Aorta (tissue), 5 donors: ENCODE data around the gene FSHR. TPM values are rescaled to one million over a fixed set of nuclear protein-coding genes. Genes with fewer than 3 reads are reported as not detected.

Source experiments
- ATAC-seq: fragments of 200-7000 bp; cut with Tn5 transposase; one replicate; pipeline ENCODE4 v1.9.1; 2022; ENCODE audit warnings: moderate library complexity; ENCODE audit not compliant: low FRiP score
- DNase-seq, 2 donors: peaks; one replicate each; pipeline ENCODE4 v3.0.0-alpha.2; 2020
- H3K27ac ChIP-seq, 2 donors: one replicate each; pipeline ENCODE4 v1.5.1; 2013; ENCODE audit warnings: low read length in 2 of 2, mild to moderate bottlenecking in 2 of 2, moderate library complexity in 2 of 2, control low read depth in 1 of 2, inconsistent platforms in 1 of 2, low read depth in 1 of 2
- H3K27me3 ChIP-seq, 2 donors: one replicate each; pipeline ENCODE4 v1.6.1; 2013; ENCODE audit warnings: control low read depth in 1 of 2, low read length in 1 of 2, mild to moderate bottlenecking in 1 of 2, moderate library complexity in 1 of 2; ENCODE audit not compliant: insufficient read depth in 2 of 2, control insufficient read depth in 1 of 2
- H3K36me3 ChIP-seq, 2 donors: one replicate each; pipeline ENCODE4 v1.6.1; 2013; ENCODE audit warnings: control low read depth in 1 of 2, low read length in 1 of 2, mild to moderate bottlenecking in 1 of 2; ENCODE audit not compliant: insufficient read depth in 2 of 2, control insufficient read depth in 1 of 2
- H3K4me1 ChIP-seq, 2 donors: one replicate each; pipeline ENCODE4 v1.6.1; 2013; ENCODE audit warnings: low read length in 2 of 2, control low read depth in 1 of 2, mild to moderate bottlenecking in 1 of 2, moderate library complexity in 1 of 2; ENCODE audit not compliant: insufficient read depth in 2 of 2, control insufficient read depth in 1 of 2
- H3K4me3 ChIP-seq, 2 donors: one replicate each; pipeline ENCODE4 v1.5.1; 2013; ENCODE audit warnings: low read length in 2 of 2, control low read depth in 1 of 2, mild to moderate bottlenecking in 1 of 2
- H3K9me3 ChIP-seq: one replicate; pipeline ENCODE4 v1.6.1; 2013; ENCODE audit warnings: mild to moderate bottlenecking, low read length; ENCODE audit not compliant: control insufficient read depth
- WGBS, 2 donors: extraction: QIAGEN DNeasy Blood & Tissue Kit; methylation state at CpG; one replicate each; pipeline ENCODE4 v1.1.7; 2013; 5-methylcytosine and 5-hydroxymethylcytosine counted together
- intact Hi-C, 2 donors: fragments of 100-400 bp; cut with DNase I; formaldehyde crosslinking; loops; one replicate each; pipeline versions ENCODE4 v1.14.2 to v1.15.0; 2022
- long read RNA-seq, 2 donors: library from polyadenylated mRNA; unstranded; transcript quantifications; one replicate each; pipeline ENCODE4 v2.0.0, GENCODE V29; 2020 to 2021
- polyA plus RNA-seq, 2 donors: library from polyadenylated mRNA; stranded (reverse); fragments of 200-250 nt; gene quantifications; one replicate each; pipeline ENCODE4 v1.2.3, GENCODE V29; 2013
- total RNA-seq, 2 donors: library from RNA; stranded (reverse); fragmentation: NEBNext Ultra II Directional; extraction: Animal tissue kit (Norgen Biotek cat#: 25700); gene quantifications; one replicate each; pipeline ENCODE4 v1.2.1, GENCODE V29; 2021
- donor health status: healthy with polysubstance abuse.
- donor health status: Bipolar disorder and iron deficiency.
- donor health status: DM: no; HTN: no; CAD: no.
- donor health status: DM: no; HTN: no; CAD: no.
- donor health status: DM: yes; HTN: yes; CAD: no.

Gene FSHR
- not detected for total RNA-seq
- polyA plus RNA-seq, result not detected
- long read RNA-seq, donor 1, result 0 reads
- long read RNA-seq, donor 2, partial matches to known transcripts, result 0 of 1 reads
- long read RNA-seq, donor 2, other reads (novel, unspliced or antisense), result 1 of 1 reads

GRCh38 chr2:49154140-49154539 lies at the start of gene FSHR:
Gene FSHR (minus strand): TSS chr2:49154515. CDS start chr2:49154417, 98 bp downstream.
- DNase-seq (no peak), ATAC-seq (no peak)
- Histone ChIP-seq H3K36me3 (no peaks in the 10 kb centered on the region), H3K27ac (no peak within 1 kb of the TSS), H3K9me3 (no peaks in the 10 kb centered on the region), H3K4me1 (peaks cover 0 to 2% of the 10 kb centered on the region in 2 donors), H3K27me3 (no peaks in the 10 kb centered on the region), H3K4me3 (no peak within 1 kb of the TSS)
- intact Hi-C loops, result no loop called here
- 33 to 38% methylated on average over 4 of the region's 4 CpGs for WGBS, 2 donors

GRCh38 chr2:49199266-49199665 lies 45.0 kb upstream of the FSHR start:
- Histone ChIP-seq H3K27me3 (no peaks in the 10 kb centered on the region), H3K36me3 (no peaks in the 10 kb centered on the region), H3K4me3 (no peak overlapping the region), H3K27ac (no peak overlapping the region), H3K4me1 (no peaks in the 10 kb centered on the region), H3K9me3 (no peaks in the 10 kb centered on the region)
- WGBS, 2 donors, result 68 to 75% methylated on average over 2 of the region's 2 CpGs
- ATAC-seq (no peak), DNase-seq (no peak)
- intact Hi-C loops, result no loop called here

GRCh38 chr2:49194701-49195100 lies 40.4 kb upstream of the FSHR start:
- intact Hi-C loops, result no loop called here
- Histone ChIP-seq H3K27me3 (no peaks in the 10 kb centered on the region), H3K36me3 (no peaks in the 10 kb centered on the region), H3K4me1 (no peaks in the 10 kb centered on the region), H3K27ac (no peak overlapping the region), H3K9me3 (no peaks in the 10 kb centered on the region), H3K4me3 (no peak overlapping the region)
- WGBS, 2 donors, result 86 to 88% methylated on average over 1 of the region's 1 CpG
- no peak for DNase-seq
- ATAC-seq, result no peak

GRCh38 chr2:49192036-49192435 lies 37.7 kb upstream of the FSHR start:
- no peak for ATAC-seq
- Histone ChIP-seq H3K27ac (no peak overlapping the region), H3K36me3 (no peaks in the 10 kb centered on the region), H3K4me3 (no peak overlapping the region), H3K4me1 (no peaks in the 10 kb centered on the region), H3K9me3 (no peaks in the 10 kb centered on the region), H3K27me3 (no peaks in the 10 kb centered on the region)
- intact Hi-C loops, result no loop called here
- 87 to 95% methylated on average over 1 of the region's 1 CpG for WGBS, 2 donors
- no peak for DNase-seq

- WGBS, 2 donors, result 73 to 76% methylated on average over 4 of the region's 4 CpGs
- intact Hi-C loops, result no loop called here
- no peak for DNase-seq
Observed at GRCh38 chr2:49189512-49190225, 35.4 kb upstream of the FSHR start.

GRCh38 chr2:49186050-49186648 lies 31.8 kb upstream of the FSHR start:
- ATAC-seq, result no peak
- intact Hi-C loops, result no loop called here
- no peaks in the 10 kb centered on the region for H3K36me3 ChIP-seq
- DNase-seq, result no peak
- WGBS, 2 donors, result 87 to 90% methylated on average over 10 of the region's 10 CpGs
- H3K4me3 ChIP-seq, result no peak overlapping the region
- no peaks in the 10 kb centered on the region for H3K4me1 ChIP-seq
- H3K27me3 ChIP-seq, result no peaks in the 10 kb centered on the region
- H3K9me3 ChIP-seq, result peaks cover 1% of the 10 kb centered on the region
- H3K27ac ChIP-seq, result no peak overlapping the region

More at GRCh38 chr2:49189512-49190225, 35.4 kb upstream of the FSHR start:
- Histone ChIP-seq H3K4me1 (no peaks in the 10 kb centered on the region), H3K36me3 (no peaks in the 10 kb centered on the region), H3K27me3 (no peaks in the 10 kb centered on the region), H3K9me3 (peaks cover 1% of the 10 kb centered on the region), H3K4me3 (no peak overlapping the region), H3K27ac (no peak overlapping the region)
- no peak for ATAC-seq

- DNase-seq (no peak), ATAC-seq (no peak)
- peaks cover 0 to 2% of the 10 kb centered on the region in 2 donors for H3K27me3 ChIP-seq
- intact Hi-C loops, result no loop called here
- H3K4me1 ChIP-seq, result no peaks in the 10 kb centered on the region
- H3K27ac ChIP-seq, result no peak overlapping the region
- H3K9me3 ChIP-seq, result no peaks in the 10 kb centered on the region
- 75% methylated on average over 7 of the region's 7 CpGs for WGBS, 2 donors
- H3K4me3 ChIP-seq, result no peak overlapping the region
- H3K36me3 ChIP-seq, result no peaks in the 10 kb centered on the region
Observed at GRCh38 chr2:49178656-49179055, 24.3 kb upstream of the FSHR start.

GRCh38 chr2:49177194-49177593 lies 22.9 kb upstream of the FSHR start:
- Histone ChIP-seq H3K36me3 (no peaks in the 10 kb centered on the region), H3K4me3 (no peak overlapping the region), H3K27ac (no peak overlapping the region), H3K27me3 (peaks cover 0 to 2% of the 10 kb centered on the region in 2 donors), H3K4me1 (no peaks in the 10 kb centered on the region), H3K9me3 (no peaks in the 10 kb centered on the region)
- intact Hi-C loops, result no loop called here
- ATAC-seq, result no peak
- DNase-seq, result no peak
- WGBS, 2 donors, result 95 to 100% methylated on average over 1 of the region's 1 CpG

GRCh38 chr2:49175831-49176230 lies 21.5 kb upstream of the FSHR start:
- WGBS, 2 donors, result 61 to 64% methylated on average over 3 of the region's 3 CpGs
- ATAC-seq (no peak), DNase-seq (no peak)
- H3K9me3 ChIP-seq, result peaks cover 1% of the 10 kb centered on the region
- intact Hi-C loops, result no loop called here
- H3K27ac ChIP-seq, result no peak overlapping the region
- no peaks in the 10 kb centered on the region for H3K36me3 ChIP-seq
- H3K27me3 ChIP-seq, result peaks cover 0 to 2% of the 10 kb centered on the region in 2 donors
- H3K4me1 ChIP-seq, result no peaks in the 10 kb centered on the region
- H3K4me3 ChIP-seq, result no peak overlapping the region
